ENCODE measurements around the gene IGFL2.
"Not testable (repeated sequence)": the region's sequence is repeated elsewhere in the genome, so short reads cannot be mapped to it uniquely, and the experiment has no call there.

DNA sequence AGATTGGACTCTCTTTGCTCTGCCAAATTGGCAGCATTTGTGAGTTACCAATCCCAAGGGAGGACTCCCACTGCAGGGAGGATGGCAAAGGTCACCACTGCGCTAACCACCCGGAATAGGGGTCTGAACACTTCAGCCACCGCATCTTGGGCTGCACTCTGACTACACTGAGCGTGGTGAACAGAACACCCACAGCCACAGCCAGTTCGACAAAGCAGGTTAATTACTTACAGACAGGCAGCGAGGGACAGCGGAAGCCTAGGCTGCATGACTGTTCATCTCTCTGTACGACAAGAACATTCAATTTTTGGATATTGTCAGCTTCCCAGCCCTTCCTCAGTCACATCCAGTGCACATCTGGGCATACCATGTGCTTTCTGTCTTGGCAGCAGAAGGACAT is 59.8 kb downstream of the IGFL2 start:
- TF ChIP-seq, protein P1, sequence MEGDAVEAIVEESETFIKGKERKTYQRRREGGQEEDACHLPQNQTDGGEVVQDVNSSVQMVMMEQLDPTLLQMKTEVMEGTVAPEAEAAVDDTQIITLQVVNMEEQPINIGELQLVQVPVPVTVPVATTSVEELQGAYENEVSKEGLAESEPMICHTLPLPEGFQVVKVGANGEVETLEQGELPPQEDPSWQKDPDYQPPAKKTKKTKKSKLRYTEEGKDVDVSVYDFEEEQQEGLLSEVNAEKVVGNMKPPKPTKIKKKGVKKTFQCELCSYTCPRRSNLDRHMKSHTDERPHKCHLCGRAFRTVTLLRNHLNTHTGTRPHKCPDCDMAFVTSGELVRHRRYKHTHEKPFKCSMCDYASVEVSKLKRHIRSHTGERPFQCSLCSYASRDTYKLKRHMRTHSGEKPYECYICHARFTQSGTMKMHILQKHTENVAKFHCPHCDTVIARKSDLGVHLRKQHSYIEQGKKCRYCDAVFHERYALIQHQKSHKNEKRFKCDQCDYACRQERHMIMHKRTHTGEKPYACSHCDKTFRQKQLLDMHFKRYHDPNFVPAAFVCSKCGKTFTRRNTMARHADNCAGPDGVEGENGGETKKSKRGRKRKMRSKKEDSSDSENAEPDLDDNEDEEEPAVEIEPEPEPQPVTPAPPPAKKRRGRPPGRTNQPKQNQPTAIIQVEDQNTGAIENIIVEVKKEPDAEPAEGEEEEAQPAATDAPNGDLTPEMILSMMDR (IDR thresholded peaks at IDR 0.05; ENCODE audit: low read depth, low read length, missing input control): not testable (repeated sequence)
- TF ChIP-seq SP1 (IDR thresholded peaks at IDR 0.05); TAF1 (conservative IDR thresholded peaks at IDR 0.05); JUND (IDR thresholded peaks at IDR 0.05); FOXA1 (IDR thresholded peaks at IDR 0.05); GABPA (IDR thresholded peaks at IDR 0.05 in 1 of 2, conservative IDR thresholded peaks at IDR 0.05 in 1 of 2); RAD21 (IDR thresholded peaks at IDR 0.05); HNF4A (conservative IDR thresholded peaks at IDR 0.05); YY1 (IDR thresholded peaks at IDR 0.05); EGR1 (IDR thresholded peaks at IDR 0.05; ENCODE audit: low read depth in 2 of 2): not testable (repeated sequence)
- TF ChIP-seq, protein P2, sequence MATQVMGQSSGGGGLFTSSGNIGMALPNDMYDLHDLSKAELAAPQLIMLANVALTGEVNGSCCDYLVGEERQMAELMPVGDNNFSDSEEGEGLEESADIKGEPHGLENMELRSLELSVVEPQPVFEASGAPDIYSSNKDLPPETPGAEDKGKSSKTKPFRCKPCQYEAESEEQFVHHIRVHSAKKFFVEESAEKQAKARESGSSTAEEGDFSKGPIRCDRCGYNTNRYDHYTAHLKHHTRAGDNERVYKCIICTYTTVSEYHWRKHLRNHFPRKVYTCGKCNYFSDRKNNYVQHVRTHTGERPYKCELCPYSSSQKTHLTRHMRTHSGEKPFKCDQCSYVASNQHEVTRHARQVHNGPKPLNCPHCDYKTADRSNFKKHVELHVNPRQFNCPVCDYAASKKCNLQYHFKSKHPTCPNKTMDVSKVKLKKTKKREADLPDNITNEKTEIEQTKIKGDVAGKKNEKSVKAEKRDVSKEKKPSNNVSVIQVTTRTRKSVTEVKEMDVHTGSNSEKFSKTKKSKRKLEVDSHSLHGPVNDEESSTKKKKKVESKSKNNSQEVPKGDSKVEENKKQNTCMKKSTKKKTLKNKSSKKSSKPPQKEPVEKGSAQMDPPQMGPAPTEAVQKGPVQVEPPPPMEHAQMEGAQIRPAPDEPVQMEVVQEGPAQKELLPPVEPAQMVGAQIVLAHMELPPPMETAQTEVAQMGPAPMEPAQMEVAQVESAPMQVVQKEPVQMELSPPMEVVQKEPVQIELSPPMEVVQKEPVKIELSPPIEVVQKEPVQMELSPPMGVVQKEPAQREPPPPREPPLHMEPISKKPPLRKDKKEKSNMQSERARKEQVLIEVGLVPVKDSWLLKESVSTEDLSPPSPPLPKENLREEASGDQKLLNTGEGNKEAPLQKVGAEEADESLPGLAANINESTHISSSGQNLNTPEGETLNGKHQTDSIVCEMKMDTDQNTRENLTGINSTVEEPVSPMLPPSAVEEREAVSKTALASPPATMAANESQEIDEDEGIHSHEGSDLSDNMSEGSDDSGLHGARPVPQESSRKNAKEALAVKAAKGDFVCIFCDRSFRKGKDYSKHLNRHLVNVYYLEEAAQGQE (IDR thresholded peaks at IDR 0.05): not testable (repeated sequence)
- TF ChIP-seq, protein P3, sequence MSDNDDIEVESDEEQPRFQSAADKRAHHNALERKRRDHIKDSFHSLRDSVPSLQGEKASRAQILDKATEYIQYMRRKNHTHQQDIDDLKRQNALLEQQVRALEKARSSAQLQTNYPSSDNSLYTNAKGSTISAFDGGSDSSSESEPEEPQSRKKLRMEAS (IDR thresholded peaks at IDR 0.05): not testable (repeated sequence)
- TF ChIP-seq, protein P4, sequence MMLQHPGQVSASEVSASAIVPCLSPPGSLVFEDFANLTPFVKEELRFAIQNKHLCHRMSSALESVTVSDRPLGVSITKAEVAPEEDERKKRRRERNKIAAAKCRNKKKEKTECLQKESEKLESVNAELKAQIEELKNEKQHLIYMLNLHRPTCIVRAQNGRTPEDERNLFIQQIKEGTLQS (IDR thresholded peaks at IDR 0.05): not testable (repeated sequence)
